NCI-H2196 treated with DMSO at 0.1 percent for 48 hours (cell line): ENCODE measurements around the gene CREB5.
"Not testable (repeated sequence)": the region's sequence is repeated elsewhere in the genome, so short reads cannot be mapped to it uniquely, and the experiment has no call there.

ENCODE experiments used
- DNase-seq: peaks from one replicate; lab custom pipeline; 2025; ENCODE audit not compliant: unreplicated experiment; lab: John Stamatoyannopoulos, UW

Gene CREB5

DNA sequence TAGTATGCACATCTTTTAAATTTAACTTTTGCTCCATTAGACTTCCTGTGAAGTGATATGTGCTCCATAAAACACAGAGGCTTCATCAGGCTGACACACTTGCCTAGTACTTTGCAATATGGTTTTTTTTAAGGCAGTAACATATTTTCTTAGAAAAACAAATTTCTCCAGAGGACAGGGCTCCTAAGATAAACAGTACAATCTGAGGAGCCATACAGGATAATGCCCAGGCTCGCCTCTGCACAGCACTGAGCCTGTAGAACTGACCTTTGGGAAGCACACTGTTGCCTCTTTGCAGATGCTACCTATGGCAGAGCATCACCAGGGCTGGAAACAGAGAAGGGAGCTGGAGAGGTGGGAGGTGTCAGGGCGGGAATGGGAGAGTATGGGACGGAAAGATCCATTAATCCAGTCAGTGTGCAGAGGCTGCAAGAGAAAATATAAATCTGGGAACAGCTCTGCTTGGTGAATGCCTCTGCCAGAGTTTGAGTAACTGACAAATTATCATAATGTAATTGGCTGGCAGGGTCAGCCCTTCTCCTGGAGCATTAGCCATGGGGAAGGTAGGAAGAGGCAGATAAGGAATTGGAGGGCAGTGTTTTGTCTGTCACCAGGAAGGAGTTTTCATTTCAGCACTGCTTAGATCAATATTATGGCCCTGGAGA, 132.3 kb downstream of the CREB5 start:
- no peak for DNase-seq

DNA sequence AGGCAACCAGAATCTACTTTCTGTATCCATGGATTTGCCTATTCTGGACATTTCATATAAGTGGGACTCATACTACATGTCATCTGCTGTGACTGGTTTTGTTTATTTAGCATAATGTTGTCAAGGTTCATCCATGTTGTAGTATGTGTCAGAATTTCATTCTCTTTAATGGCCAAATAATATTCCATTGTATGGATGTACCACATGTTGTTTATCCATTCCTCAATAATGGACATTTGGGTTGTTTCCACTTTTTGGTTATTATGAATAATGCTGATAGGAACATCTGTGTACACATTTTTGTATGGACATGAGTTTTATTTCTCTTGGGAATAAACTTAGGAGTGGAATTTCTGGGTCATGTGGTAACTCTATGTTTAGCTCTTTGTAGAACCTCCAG, 133.7 kb downstream of the CREB5 start:
- no peak for DNase-seq

DNA sequence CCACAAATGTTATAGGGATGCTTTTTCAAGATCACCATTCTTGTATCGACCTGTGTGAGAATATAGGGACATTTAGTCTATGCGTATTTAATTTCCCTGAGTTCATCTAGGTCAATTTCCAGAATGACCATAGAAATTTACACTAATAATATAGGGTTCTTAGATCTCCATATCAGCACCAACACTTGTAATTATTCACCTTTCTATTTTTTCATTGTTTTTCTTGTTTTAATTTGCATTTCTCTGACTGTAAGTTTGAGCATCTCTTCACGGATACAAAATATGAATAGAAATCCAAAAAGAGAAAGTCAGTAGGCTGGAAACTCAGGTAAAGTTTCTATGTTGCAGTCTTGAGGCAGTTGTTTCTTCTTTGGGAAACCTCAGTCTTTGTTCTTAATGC, 134.8 kb downstream of the CREB5 start:
- DNase-seq = no peak

DNA sequence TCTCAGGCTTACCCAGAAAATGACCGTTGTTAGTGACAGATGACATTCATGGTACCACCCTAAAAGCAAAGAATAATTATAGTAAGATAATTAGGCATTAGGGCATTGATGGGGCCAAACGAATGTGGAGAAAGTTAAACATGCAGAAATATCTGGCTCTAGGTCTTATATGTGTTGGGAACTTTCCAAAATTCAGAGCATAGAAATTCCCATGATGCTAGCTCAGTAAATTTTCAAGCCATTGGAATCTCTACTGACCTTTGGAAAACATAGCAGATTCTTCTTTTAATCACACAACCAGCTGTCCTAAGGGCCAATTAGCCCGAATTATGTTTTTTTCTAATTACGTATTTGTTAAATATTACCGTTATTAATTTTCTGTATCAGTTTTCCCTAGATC, 136.1 kb downstream of the CREB5 start:
- no peak for DNase-seq

DNA sequence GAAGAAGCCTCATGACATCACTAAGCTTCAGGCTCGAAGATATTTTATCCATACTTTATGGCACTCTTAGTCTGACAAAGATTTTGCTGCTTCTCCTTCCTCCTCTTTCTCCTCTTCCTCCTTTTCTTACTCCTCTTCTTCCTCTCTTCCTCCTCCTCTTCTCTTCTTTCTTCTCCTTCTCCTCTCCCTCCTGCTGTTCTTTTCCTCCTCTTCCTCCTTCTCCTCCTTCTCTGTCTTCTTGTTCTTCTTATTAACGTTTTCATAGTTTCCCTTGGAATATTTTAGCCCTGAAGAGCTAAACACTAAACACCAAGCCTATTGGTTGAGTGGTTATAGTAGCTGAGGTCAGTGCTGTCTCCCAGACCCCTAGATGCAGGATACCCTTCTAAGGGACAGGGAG, 137.7 kb downstream of the CREB5 start:
- DNase-seq = no peak

DNA sequence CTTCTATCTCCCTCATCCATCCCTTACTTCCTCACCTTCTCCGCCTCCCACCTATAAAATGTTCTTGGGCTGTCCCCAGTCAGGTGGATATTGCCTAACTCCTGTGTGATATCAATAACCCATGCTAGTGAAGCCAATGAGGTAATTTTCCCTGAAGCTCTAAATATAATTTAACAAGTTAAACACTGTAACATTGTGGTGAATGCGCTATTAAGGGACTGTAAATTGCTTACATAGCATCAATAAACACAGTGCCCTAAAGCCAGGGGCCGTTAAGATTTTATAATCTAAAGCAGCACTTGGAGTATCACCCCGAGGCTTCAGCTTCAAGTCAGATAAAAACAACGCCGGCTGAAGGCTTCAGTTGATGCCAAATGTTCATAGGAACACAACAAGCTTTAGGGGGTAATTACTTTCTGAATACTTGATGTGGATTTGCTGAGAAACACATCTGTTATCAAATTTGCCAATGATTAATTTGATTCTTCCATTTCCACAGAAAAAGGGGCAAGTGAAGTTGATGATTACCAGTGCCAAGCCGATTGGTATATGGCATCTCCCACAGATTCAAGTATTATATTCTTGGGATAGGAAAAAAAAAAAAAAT, 138.4 kb downstream of the CREB5 start:
- no peak for DNase-seq

DNA sequence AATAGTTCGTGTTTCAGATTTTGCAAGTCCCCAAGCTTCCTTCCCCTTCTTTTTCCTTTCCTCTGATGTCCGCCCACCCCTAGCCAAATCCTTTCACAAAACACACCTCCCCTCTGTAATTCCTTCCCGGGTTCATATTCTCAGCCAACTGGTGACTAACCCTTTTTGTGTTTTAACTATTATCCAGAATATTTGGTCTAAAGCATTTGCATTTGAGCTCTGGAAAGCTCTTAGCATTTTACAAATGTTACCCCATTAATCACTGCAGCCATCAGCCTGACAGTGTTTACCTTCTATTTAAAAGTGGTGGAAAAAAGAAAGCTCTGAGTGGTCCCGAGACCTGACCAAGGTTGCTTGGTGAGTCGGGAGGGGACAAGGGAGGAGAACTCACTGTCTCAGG, 139.0 kb downstream of the CREB5 start:
- DNase-seq = no peak

DNA sequence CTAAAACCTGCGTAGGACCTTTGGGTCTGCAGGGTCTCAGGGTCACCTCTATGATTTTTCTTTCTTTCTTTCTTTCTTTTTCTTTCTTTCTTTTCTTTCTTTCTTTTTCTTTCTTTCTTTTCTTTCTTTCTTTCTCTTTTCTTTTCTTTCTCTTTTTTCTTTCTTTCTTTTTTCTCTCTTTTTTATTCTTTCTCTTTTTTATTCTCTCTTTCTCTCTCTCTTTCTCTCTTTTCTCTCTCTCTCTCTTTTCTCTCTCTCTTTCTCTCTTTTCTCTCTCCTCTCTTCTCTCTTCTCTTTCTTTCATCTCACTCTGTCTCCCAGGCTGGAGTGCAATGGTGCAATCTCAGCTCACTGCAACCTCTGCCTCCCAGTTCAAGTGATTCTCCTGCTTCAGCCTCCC, 139.4 kb downstream of the CREB5 start:
- not testable (repeated sequence) for DNase-seq

DNA sequence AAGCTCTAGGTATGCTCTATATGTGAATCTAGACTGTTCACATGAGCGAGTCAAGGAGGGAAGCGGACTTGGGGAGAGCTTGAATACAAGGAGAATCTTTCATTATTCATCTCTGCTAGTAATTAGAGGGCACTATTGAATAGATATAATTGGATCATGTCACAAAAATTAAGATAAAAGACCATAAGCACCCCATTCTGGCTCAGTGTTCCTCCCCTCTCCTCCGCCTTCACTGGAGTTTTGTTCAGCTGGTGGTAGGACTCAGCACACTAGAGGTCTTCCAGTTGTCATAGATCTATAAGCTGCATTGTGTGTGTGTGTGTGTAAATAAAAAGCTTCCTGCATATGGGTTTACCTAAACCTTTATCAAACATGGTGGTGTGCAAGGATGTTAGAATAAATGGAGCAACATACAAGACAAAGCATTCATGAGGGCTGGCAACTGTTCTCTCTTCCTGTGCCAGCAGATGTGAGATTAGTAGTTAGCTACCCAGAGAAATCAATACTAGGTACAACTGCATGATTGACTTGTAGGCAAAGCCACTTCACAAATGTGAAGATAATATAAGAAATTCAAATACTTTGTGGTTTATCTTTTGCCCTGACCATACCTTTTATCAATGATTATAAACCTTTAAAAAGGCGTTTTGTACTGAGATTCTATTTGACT, 142.6 kb downstream of the CREB5 start:
- DNase-seq = no peak

DNA sequence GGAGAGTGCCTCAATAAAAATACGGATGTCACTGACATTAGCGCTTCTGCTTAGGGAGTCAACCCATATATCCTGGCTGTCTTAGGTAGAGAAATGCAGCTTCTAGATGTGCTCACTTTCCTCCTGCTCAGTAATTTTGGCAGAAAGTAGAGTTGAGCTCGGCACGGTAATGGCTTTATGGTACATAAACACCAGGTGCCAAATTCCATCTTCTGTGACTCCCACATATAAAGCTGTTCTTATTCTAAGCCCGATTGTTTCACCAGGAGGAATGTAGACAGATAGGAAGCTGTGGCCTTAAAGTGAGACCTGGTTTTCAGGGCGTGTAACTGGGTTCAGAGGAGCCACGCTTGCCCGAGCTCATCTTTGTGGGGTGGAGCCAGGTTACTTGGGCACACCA, 143.7 kb downstream of the CREB5 start:
- DNase-seq = no peak

DNA sequence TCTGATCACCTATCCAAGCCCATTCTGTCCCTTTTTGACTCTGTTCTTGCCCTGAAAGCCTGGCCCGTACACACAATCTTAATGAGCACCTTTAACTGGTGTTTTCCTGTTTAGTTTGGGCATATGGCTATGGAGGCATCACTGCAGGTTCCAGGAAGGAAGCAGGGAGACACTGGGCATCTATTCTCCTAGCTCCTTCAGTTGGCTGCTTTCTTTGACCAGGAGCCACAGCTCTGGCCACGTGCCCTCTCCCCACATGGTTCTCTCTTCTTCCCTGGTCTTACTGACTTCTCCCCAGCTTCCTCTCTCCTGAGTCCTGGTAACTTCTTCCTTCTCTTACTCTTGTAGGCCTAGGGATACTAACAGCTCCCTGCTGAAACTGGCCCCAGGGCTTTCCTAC, 144.4 kb downstream of the CREB5 start:
- DNase-seq = no peak

DNA sequence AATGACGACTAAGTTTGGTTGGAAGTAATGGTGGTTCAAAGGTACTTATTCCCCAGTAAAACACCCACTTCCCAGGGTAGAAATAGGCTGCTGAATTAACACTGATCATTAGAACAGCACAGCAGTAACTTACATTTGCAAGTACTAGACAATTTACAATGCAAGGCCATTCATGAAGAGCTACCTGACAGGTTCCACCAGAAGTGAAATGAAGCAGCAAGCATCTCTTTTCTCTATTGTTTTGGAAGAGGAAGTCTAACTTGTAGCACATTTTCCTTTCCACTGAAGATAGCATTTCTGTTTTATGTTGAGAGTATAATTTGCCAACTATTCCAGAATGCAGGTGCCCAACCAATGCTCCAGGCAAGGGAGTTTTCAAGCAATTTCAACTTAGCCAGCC, 145.9 kb downstream of the CREB5 start:
- DNase-seq = no peak

DNA sequence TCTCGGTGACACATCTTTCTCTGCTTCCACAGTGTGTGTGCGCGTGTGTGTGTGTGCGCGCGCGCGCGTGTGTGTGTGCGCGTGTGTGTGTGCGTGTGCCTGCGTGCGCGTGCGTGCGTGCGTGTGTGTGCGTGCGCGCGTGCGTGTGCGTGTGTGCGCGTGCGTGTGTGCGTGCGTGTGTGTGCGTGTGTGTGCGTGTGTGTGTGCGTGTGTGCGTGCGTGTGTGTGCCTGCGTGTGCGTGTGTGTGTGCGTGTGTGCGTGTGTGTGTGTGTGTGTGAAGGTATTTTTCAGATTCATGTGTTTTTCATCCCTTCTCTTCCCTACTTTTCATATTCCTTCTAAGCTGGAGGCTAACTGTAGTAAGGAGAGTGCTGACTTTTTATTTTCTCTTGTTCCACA, 148.4 kb downstream of the CREB5 start:
- DNase-seq = no peak

DNA sequence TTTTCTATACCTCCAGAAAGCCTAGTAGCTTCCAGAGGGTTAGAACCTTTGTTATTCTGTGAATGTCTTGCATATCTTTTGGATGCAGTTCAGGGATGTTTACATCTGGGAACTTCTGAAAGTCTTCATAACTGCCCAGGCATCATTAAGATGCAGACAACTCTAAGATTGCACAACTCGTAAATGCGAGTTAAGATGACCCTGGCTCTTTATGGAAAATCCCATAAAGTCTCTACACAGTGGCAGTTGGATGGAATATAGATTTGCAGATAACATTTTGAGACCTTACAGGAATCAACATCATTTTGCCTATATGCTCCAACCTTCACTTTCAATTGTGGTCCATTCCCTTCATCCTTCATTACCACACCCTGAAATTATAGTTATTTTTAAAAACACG, 151.7 kb downstream of the CREB5 start:
- DNase-seq = no peak

DNA sequence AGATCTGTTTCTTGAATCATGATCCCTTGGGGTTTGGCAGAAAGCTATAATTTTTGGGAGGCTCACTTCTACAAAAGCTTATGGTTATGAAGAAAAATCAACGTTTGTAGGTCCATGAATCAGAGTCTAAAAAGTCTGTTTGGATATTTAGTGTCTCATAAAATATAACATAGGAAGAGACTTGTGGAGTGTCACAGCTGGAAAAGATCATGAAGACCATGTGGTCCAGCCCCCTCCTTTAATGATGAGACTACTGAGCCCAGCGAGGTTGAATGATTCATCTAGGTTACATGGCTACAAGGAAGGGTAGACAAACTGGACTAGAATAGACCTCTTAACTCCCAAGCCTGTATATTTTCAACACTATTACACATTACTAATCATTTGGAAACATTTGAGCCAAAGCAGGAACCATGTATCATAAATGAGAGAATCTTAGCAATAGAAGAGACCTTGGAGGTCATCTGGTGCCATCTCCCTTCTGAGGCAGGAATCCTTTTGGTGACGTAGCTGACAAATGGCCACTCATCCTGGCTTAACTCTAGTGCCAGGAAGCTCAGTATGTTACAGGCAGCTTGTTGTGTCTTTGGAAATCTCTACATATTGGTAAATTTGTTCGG, 152.5 kb downstream of the CREB5 start:
- DNase-seq = no peak

DNA sequence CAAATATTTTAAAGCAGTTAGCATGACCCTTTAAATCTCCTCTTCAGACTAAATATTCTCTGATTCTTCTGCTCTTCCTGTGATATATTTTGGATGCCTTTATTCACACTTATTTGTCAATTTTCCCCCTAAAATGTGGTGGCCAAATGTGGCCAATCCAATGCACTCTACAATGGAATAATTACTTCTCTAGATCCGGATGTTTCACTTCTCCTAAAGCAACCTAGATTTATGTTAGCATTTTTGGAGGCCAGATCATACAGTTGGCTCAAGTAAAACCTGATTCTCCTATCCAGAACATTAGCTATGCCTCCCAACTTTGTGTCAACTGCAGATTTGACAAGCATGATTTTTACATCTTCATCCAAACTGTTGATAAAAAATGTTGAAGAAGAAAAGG, 153.7 kb downstream of the CREB5 start:
- DNase-seq = no peak

DNA sequence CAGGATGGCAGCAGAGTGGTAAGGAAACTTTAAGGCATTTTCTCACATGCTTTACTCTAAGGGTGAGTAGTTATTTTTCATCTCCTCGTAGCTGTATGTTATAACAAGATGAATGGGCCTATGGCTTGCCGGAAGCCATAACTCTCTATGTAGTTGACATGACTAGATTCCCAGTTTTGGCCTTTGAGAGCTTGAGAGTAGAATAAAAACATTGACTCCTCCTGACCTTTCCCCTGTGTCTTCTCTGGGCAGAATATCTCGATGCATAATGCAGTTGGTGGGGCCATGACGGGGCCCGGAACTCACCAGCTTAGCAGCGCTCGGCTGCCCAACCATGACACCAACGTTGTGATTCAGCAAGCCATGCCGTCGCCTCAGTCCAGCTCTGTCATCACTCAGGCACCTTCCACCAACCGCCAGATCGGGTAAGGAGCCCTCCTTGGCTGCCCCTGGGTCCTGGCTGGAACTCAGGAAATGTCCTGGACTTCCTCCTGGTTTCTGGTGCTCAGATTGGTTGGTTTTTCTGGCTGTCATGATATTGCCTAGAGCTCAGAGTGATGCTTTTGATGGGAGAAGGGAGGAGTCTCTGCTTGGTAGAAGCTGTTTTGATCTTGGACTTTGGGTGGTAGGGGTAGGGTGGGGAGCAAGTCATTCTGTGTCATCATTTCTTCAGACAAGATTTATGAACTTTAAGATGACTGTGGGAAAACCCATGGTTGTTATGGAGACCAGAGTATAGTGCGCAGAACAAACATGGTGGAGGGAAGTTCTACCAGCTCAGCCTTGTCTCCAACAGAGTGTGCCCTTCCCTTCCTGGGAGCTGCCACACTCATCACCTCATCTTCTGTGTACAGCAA, 158.0 kb downstream of the CREB5 start:
- no peak for DNase-seq

DNA sequence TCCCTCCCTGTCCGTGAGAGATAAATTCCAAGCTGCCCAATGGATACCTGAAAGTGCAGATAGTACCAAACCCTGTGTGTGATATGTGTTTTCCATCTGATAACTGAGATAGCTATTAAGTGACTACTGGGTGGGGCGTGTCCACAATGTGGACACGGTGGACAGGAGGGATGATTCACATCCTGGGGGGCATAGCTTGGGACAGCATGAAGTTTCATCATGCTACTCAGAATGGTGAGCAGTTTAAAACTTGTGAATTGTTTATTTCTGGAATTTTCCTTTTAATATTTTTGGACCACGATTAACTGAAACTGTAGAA, 158.6 kb downstream of the CREB5 start:
- no peak for DNase-seq

DNA sequence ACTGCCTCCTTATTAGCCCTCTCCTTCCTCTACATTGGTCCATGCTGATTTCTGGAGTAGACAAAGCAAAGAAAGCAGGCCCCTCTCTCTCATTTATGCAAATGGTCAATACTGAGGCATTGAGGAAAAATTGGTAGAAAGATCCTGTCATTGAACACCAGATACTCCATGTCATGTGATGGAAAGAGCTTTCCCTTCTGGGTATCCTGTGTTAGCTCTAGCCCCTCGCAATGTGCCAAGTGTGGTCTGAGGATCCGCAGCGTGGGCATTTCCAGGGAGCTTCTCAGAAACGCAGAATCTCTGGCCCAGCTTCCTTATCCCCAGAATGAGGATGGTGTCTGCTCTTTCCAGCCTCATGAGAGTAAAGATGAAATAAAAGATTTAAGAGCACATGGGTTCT, 159.1 kb downstream of the CREB5 start:
- no peak for DNase-seq

DNA sequence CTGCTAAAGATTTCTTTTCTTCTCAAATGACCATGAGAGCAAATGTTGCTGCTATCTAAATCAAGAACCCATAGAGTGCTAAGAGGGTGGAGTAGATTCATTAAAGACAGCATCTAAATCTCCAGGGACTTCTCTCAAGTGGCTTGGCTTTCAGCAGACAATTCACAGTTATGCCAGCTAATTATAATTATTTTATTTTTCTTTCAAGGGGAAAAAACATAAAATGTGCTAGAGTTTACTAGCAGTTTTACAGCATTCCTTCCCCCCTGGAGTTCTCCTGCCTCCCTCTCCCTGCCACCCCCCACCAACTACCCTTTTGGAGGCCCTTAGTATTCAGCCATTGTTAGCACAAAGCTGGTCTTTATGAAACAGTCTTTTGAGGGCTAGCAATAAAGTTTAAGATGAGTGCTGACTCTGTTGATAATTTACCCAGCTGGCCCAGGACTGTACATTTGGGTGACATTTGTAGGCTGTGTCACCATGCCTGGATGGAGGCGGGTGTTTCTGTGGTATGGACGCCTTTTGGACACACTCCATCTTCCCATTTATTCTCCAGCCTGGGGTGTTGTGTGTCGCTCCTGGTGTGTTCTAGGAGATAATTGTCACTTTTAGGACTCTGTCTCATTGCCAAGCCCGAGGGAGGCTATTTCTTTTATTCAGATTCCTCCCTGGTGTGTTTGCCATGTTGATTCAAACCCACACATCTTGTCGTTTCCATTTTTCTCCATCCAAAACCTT, 160.2 kb downstream of the CREB5 start:
- no peak for DNase-seq

DNA sequence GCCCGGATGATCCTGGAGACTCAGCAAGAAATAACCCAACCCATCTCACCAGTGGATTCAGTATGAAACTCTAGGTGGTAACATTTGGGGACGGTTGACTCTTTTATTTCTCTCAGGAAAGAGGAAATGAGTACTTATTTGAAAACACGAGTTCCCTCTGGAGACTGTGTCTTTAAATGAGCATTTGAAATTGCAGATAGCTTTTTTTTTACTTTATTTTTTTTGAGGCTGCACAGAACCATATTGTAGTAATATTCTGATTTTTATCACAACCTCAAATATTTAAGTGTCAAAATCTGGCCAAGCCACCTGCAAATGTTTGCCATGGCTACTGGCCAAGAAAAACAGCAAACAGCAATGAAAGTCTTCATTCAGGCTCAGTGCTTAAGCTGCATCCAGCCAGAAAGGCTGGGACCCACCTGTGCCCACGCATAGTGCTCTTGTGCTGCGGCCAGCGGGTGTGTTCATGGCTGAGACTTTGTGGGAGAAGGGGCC, 160.8 kb downstream of the CREB5 start:
- DNase-seq = peak; percentile 12
